GM18526 (cell line): ENCODE results near the gene CFAP73.

Source experiments
- POLR2A ChIP-seq: IDR thresholded peaks from 3 replicates; pipeline ENCODE4 v1.6.1; 2011; ENCODE audit not compliant: insufficient read length; ENCODE audit errors: extremely low read depth

The CFAP73 gene

GRCh38 chr12:113202300-113203075 is 53.0 kb downstream of the CFAP73 start:
- TF ChIP-seq POLR2A, result no peak

- no peak for TF ChIP-seq POLR2A
Observed at GRCh38 chr12:113203852-113204760, 54.6 kb downstream of the CFAP73 start.

- TF ChIP-seq POLR2A, result no peak
Observed at GRCh38 chr12:113204804-113205203, 55.3 kb downstream of the CFAP73 start.

- no peak for TF ChIP-seq POLR2A
Observed at GRCh38 chr12:113207613-113208040, 58.1 kb downstream of the CFAP73 start.

- peak; percentile 21 for TF ChIP-seq POLR2A
Observed at GRCh38 chr12:113208041-113208934, 58.8 kb downstream of the CFAP73 start.
